ENCODE measurements around the gene ZFYVE21. TPM values are rescaled to one million over a fixed set of nuclear protein-coding genes. Genes with fewer than 3 reads are reported as not detected.

Gene ZFYVE21
- total and polyA plus RNA-seq, 8 donors, result 13.7 to 32.6 (median 17.3) TPM

- intact Hi-C loops (cut with DNase I), result loop anchor here in 1 of 3 donors (10.0 kb wide), 1 partner anchor 178 kb away; no protein-coding TSS in a partner anchor
- DNase-seq (peak in 2 of 6 donors; percentile 6 to 21), FAIRE-seq (no peak), ATAC-seq (no peak)
- H3K4me1 ChIP-seq, result no peaks in the 10 kb centered on the region
- H3K36me3 ChIP-seq, result peaks cover 0 to 56% (median 12%) of the 10 kb centered on the region in 3 donors
- H3K27me3 ChIP-seq, result no peaks in the 10 kb centered on the region
- no peaks in the 10 kb centered on the region for H3K9me3 ChIP-seq
- no peak overlapping the region for H3K27ac ChIP-seq
- TF ChIP-seq CTCF (IDR thresholded peaks at IDR 0.05), result no peak
- 79 to 87% methylated on average over 10 of the region's 10 CpGs for WGBS, 2 donors
- no peak overlapping the region for H3K4me3 ChIP-seq
These were observed 21.2 kb downstream of the ZFYVE21 start for GRCh38 chr14:103736546-103737431.

GRCh38 chr14:103737432-103738045, 21.9 kb downstream of the ZFYVE21 start:
- Histone ChIP-seq H3K9me3 (no peaks in the 10 kb centered on the region), H3K36me3 (peaks cover 0 to 56% (median 12%) of the 10 kb centered on the region in 3 donors), H3K4me3 (no peak overlapping the region), H3K4me1 (no peaks in the 10 kb centered on the region), H3K27me3 (no peaks in the 10 kb centered on the region), H3K27ac (no peak overlapping the region)
- ATAC-seq (no peak), FAIRE-seq (no peak), DNase-seq (peak in 1 of 6 donors; percentile 8)
- 89 to 94% methylated on average over 16 of the region's 16 CpGs for WGBS, 2 donors
- no peak for TF ChIP-seq CTCF (IDR thresholded peaks at IDR 0.05)
- intact Hi-C loops (cut with DNase I), result loop anchor here in 1 of 3 donors (10.0 kb wide), 1 partner anchor 177 kb away; no protein-coding TSS in a partner anchor

- ATAC-seq (no peak), DNase-seq (peak in 1 of 6 donors; percentile 2), FAIRE-seq (no peak)
- H3K9me3 ChIP-seq, result no peaks in the 10 kb centered on the region
- intact Hi-C loops (cut with DNase I), result loop anchor here in 1 of 3 donors (10.0 kb wide), 1 partner anchor 177 kb away; no protein-coding TSS in a partner anchor
- H3K4me1 ChIP-seq, result no peaks in the 10 kb centered on the region
- H3K27ac ChIP-seq, result no peak overlapping the region
- H3K4me3 ChIP-seq, result no peak overlapping the region
- WGBS, 2 donors, result 84 to 85% methylated on average over 10 of the region's 10 CpGs
- H3K36me3 ChIP-seq, result peaks cover 0 to 52% (median 12%) of the 10 kb centered on the region in 3 donors
- TF ChIP-seq CTCF (IDR thresholded peaks at IDR 0.05), result no peak
- no peaks in the 10 kb centered on the region for H3K27me3 ChIP-seq
These were observed 22.6 kb downstream of the ZFYVE21 start for GRCh38 chr14:103738166-103738565.

GRCh38 chr14:103738701-103739451, 23.3 kb downstream of the ZFYVE21 start:
- no peak overlapping the region for H3K27ac ChIP-seq
- intact Hi-C loops (cut with DNase I), result loop anchor here in 1 of 3 donors (10.0 kb wide), 1 partner anchor 176 kb away; no protein-coding TSS in a partner anchor
- H3K36me3 ChIP-seq, result peaks cover 0 to 55% (median 12%) of the 10 kb centered on the region in 3 donors
- TF ChIP-seq CTCF (IDR thresholded peaks at IDR 0.05), result no peak
- ATAC-seq (no peak), FAIRE-seq (no peak), DNase-seq (peak in 1 of 6 donors; percentile 7)
- H3K9me3 ChIP-seq, result no peaks in the 10 kb centered on the region
- H3K4me1 ChIP-seq, result no peaks in the 10 kb centered on the region
- no peak overlapping the region for H3K4me3 ChIP-seq
- H3K27me3 ChIP-seq, result no peaks in the 10 kb centered on the region
- 91 to 92% methylated on average over 34 of the region's 34 CpGs for WGBS, 2 donors

Measured in pancreas (tissue), 10 donors.